ENCODE measurements around the gene LAMC2.
"Not testable (repeated sequence)": the region's sequence is repeated elsewhere in the genome, so short reads cannot be mapped to it uniquely, and the experiment has no call there.

Gene LAMC2

DNA sequence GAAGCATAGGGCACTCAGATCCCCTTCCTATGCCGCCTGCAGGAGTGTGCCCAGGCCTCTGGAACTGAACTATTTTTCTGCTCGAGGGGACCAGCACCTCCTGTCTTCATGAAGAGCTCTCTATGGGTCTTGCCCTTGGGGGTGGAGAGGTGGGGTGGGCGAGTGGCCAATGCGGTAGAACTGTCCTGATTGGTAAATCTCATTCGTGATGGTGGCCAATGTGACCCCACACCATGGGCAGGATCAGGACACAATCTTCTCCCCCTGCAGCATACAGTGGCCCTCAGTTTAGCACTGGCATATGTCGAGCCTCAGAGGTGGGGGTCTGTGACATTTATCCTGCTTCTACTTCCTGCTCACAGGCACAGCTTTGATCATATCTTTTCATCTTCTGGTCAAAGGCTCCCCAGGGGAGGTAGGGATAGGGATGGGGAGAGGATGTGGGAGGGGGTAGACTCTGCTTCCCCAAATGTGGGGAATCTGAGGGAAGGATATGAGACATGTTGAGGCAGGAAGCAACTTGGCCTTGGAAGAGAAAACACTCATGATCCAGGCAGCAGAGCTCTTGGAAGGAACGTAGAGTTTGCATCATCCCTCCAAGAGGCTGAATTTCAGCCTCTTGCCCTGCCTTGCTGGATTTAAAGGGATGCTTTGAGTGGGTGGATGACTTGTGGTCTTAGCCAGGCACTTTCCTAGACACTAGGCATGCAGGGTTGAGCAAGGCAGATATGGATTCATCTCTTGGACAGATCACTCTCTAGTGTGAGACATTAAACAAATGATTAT, 81.8 kb downstream of the LAMC2 start:
- DNase-seq: no peak

DNA sequence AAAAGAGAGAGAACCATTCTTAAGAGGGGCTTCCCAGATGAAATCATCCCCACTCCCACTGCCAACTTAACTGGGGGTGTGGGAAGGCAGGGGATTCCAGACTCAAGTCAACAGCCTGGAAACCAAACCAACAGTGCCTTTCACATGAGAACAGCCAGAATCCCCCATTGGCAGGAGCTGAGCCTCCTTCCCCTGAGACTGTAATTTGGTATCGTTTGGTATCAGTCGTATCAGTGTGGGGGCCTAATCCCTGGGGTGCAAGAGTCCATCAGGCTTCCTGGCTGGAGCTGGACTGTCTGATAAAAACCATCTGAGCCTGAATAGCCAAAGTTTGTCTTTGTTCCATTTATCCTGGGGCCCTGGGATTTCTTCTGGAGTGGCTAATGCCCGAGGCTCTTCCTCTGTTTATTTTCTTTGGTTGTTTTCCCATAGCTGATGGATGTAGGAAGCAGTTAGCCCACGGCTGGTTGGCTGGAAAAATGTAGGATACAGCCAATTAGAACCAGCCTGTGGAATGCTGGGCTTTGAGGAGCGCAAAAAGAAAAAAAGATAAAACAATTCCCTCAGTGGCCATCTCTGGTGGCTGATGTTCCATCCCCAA, 84.6 kb downstream of the LAMC2 start:
- peak; percentile 64 for DNase-seq

DNA sequence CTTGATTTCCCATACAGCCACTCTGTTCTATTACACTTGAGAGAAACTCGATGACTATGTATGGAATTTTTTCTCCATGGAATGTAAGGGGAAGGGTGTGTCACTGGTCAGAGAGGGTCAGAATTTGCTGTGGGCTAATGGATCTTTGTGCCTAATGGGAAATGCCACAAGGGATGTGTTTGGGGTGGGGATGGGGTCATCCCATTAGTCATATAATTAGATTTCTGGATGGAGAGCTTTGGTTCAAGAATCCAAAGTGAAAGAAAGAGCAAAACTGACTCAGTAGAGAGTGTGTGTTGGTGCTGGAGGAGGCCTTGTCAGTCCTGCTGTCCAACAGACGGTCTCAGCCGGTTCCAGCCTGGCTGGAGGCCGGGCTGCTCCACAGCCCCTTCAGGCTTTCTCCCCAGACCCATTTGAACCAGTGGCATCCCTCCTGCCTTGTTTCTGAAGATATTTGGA, 86.4 kb downstream of the LAMC2 start:
- peak; percentile 93 for DNase-seq

DNA sequence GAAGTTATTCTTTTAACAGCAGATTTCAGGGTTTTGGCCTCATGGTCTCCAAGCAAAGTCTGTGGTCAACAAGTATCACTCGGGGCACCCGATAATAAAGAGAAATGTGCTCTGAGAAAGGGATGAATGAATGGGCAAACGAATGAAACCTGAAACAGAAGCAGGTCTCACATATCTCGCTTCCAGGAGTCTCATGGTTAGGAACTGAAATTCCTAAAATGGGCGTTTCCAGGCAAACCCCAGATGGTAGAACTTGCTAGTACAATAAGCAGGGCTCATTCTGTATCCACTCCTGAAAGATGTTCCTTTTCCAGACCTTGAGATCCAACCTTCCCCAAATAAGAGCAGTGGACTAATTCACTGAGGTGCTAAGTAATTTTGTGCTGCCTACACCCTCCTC, 87.2 kb downstream of the LAMC2 start:
- no peak for DNase-seq

DNA sequence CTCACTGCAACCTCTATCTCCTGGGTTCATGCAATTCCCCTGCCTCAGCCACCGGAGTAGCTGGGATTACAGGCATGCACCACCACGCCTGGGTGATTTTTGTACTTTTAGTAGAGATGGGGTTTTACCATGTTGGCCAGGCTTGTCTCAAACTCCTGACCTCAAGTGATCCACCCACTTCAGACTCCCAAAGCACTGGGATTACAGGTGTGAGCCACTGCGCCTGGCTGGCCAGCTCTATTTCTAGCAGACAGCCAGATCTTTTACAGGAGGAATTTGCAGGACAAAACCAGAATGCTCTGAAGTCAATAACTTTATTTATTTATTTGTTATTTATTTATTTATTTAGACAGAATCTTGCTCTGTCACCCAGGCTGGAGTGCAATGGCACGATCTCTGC, 87.9 kb downstream of the LAMC2 start:
- DNase-seq: not testable (repeated sequence)

DNA sequence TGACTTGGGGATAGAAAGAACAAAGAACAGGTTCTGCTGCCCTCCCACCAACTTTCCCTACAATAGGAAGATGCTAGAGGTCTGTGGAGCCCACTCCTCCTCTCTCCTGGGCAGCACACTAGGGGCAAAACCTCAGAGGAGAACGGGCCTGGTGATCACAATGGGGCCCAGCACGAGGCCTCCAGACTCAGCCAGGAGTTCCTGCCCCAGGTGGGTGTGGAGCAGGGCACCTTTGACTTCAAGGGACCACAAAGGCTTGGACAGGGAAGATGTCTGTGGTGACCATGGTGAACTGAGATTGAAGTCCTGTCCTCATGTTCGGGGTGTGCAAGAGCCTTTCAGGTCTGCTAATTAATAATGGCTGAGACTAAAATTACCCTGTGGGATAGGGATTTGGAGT, 88.8 kb downstream of the LAMC2 start:
- no peak for DNase-seq

DNA sequence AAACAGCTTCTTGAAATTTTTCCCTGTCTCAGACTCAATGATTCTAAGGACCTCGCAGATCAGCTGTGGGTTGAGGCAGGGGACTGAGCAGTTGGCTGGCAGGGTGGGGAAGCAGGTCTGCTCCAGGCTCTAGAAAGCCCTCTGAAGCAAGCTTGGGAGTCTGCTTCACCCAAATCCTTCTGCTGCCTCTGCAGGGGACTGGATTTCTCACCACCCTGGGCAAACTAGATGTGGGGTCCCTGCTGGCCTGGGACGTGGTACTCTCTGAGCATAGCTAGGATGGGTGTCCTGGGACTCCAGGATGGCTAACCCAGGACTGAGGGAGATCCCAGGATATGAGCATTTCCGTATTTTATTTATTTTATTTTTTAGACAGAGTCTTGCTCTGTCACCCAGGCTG, 89.3 kb downstream of the LAMC2 start:
- peak; percentile 31 for DNase-seq

DNA sequence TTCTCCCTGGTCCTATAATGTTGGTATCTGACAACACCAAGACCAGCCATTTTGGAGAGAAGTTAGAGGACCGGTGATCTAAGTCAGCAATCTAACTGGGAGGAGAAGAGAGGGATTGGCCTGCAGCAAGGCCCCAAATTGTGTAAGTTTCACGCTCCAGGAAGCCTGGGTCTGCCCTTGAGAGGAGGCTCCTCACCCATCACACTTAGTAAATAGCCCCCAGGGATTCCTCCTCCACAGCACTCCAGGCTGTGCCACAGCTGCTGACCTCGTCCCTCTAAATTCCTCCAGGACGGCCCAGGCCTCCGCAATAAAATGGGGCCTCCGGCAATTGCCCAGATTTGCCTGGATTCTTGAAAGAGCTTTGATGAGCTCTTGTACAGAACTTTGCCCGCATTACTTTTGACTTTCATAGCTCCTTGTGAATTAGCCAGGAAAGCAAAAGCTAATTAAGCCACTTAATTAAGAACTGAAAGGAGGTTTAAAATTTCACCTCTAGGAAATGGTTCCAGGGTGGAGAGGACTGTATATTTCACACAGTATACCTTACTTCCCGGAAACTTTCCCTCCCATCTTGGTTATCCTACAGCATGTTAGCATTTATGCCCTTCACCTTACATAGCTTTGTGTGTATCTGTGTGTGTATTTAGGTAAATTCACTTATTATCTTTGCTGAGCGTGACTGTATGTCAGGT, 90.5 kb downstream of the LAMC2 start:
- DNase-seq: peak; percentile 97

DNA sequence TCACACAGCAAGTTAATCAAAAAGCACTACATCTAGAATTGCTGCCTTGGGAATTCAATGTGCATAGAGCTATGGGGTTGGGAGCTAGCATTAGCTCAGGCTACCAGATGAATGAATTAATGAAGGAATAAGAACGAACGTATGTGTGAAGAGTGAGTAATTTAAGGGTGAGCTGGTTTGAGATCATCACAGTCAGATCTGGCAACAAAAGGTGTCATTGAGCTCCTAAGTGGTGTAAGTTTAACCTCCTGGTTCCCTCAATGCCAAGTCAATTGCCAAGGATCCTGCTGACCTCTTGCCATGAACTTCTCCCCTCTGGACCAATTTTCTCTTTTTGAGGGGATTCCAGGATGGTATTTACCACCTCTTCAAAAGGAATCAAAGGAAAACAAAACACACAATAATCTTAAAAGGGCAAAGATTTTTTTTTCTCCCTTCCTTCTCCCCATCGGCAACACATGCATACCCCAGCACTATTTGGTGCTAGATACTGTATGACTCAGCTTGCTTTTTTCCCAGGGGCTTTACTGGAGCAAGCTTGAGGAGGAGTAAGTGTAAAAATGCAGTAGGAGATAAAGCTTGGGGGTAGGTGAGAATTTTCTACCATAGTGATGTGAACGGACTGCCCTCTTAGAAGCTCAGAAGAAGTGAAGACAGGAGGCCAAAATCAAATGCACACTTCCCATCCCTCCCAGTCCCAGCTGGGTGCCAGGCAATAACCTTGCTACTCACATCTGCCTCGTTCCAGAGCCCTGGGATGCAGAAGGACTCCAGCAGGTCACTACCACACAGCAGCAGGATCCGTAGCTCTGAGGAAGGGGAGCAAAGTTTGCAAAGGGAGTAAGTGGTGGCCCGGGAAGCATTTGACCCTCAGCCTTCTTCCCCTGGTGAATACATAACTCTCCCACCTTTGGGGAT, 92.0 kb downstream of the LAMC2 start:
- peak; percentile 64 for DNase-seq

DNA sequence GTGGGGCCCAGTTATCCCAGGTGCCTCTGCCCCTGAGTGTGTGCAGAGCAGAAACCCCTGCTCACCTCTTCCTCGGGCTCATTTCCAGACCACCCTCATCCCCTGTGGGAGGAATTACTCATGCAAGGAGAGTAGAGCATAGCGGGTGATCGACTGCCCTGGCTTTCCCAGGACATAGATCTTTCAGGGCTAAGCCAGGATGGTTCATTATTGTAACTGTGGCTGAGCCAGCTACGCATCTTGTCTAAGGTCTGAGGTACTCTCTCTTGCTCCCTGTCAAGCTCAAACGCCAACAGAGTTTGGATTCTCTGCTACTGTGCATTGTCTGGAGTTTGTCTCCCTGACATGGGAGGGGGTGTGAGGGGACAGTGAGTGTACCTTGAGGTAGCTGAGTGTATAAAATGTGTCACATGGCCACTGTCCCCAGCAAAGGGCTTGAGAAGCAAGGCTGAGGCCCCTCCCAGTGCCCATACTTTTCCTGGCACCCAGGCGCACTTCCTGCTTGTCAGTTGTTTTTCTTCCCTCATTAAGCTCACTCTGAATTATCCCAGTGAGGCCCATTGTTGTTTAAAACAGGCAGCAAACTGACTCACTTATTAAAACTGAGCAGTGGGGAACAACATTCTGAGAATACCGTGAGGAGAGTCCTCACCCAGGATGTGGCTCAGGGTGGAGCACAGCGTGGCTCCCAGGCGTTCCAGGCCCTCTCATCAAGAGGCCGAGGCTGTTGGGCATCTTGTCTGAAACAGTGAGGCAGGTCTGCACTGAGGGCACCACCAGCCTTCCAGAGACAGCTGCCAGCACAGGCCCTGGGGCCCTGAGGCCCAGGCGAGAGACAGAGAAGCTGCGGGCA, 92.9 kb downstream of the LAMC2 start:
- DNase-seq: peak; percentile 83

DNA sequence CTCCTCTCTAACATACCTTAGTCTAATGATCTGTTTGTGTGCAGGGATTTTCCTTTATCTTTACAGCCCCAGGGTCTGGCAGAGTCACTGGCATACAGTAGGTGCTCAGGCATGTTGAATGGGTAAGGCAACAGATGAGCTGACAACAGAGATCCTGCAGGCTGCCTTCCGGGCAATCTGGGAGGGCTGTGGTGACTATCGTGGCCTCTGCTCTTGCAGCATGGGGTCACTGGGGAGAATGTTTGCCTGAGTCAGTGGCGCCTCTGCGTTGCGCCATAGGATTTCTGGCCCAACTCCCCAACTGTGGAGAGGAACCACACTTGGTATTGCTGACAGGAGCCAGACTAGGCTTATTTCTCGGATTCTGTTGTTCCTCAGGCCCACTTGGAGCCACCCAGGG, 93.8 kb downstream of the LAMC2 start:
- DNase-seq: peak; percentile 86

DNA sequence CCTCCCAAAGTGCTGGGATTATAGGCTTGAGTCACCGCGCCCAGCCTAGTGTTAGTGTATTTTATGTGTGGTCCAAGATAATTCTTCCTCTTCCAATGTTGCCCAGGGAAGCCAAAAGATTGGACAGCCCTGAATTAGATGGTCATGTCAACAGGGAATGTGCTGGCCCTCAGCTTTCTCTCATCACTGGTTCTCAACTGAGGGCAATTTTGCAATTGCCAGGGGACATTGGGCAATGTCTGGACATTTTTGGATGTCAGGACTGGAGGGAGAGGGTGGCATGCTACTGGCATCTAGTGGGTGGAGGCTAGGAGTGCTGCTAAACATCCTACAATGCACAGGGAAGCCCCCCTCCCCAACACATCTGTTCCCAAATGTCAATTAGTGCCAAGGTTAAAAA, 95.0 kb downstream of the LAMC2 start:
- no peak for DNase-seq

DNA sequence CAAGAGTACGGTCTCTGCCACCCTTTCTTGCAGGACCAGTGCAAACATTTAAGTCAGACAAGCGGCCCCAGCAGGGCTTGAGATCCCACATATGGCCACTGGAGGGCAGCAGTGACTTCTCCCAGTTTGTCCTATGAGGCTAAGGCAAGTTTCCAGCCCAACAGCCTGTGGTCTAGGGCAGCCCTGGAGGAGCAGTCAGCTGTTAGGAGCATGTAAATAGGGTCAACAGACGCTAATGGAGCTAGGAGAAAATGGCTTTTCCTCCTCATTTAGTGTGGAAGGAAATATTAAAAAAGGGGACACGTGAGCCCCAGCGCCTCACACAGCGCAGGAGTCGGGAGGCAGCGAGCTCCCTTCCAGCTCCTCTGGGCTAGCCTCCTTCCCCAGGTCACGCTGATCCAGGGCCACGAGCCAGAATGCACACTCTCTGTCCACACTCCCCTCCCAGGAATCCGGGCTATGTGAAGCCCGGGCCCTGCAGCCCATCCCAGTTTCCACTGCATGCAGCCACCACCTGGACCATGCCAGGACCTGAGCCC, 95.6 kb downstream of the LAMC2 start:
- peak; percentile 98 for DNase-seq

DNA sequence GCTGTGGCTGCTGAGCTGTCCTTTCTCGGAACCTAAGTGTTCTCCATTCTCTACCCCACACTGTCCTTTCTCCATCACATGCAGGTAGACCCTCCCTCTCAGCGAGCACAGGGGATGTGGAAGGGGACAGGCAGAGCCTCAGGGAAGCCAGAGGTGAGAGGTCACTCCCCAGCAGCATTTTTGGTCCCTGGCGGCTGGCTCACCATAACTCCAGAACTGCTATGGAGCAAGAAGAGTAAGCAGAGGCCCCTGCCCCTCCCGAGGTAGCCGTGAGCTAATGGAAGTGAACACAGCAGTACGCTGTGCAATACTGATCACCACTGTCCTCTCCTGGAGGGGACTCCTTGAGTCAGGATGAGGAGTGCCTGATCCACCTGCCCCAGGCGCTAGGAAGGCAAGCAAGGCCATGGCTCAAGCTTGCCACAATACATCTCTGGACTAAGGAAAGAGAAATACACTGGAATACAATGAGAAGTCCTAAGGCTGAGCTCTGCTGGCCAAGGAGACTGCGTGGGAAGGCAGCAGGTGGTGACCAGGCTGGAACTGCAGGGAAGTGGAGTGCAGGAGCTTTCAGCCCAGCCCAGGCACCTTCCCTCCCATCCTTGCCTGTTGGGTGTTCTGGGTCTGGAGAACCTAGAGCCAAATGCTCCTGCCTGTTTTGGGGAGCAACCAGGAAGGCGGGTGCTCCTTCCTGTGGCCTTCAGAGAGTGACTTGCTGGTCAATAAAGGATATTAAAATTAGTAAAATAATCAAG, 96.2 kb downstream of the LAMC2 start:
- no peak for DNase-seq

DNA sequence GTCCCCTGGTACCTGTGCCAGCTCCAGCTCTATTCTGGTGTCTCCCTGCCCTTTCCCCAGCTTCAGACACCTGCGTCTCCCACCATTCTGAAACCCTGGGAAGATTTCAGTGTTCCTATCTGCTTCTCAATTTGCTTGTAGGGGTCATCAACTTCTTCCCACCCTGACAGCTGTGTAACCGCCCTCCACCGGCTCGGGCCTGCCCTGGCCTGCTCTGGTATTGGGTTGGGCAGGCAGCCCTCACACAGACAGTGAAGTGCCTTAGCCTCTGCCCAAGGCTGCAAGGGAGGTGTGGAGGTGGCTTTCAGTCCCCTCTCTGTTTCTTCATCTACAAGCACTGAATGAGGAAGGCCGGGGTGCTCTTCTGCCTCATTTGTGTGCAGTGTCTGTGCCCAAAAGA, 97.2 kb downstream of the LAMC2 start:
- no peak for DNase-seq

DNA sequence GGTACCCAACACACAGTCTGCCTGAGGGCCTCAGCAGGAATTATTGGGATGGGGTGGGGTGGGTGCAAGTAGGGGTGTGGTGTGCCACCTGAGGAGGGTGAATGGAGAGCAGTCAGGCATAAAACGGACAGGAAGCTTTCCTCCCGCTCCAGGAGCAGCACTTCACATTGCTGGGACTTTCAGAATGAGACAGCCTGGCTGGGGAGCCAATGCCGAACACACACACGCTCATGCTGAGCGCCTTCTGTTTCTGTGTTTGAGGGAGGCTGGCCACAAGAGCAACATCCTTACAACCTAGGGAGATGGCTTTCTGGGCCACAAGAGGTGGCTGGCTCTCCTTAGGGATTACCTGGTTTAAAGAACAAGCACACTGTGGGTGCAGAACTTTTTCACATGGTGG, 98.0 kb downstream of the LAMC2 start:
- no peak for DNase-seq

DNA sequence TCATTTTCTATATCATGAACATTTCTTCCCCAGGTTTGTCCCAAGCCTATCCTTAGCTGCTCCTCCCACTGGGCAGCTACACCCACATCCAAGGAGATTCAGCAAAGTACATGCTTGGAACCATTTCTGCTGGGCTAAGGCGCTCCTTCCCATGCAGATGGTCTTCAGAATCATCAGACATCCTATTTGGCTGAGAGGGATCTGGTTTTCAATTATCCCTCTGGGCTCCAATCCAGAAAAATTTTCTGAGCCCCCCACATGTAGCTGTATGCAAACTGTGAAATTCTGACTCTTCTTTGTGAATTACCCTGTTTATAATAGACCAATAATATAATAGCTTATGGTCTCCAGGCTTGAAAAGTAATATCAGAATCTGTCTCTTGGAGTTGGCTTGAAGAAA, 99.2 kb downstream of the LAMC2 start:
- no peak for DNase-seq

DNA sequence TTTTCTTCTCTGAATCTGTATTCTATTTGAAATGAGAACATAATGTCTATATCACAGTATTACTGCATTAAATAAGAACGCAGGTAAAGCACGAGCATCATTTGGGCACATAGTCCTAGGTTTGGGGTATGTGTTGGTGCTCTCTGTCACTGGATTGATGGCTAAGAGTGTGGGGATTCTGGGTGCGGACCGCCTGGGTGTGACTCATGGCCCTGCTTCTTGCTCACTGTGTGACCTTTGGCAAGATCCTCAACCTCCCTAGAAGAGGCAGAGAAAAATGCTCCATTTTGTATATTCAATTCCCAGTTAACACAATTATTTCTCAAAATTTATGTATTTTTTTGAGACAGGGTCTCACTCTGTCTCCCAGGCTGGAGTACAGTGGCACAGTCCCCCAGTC, 99.7 kb downstream of the LAMC2 start:
- no peak for DNase-seq

DNA sequence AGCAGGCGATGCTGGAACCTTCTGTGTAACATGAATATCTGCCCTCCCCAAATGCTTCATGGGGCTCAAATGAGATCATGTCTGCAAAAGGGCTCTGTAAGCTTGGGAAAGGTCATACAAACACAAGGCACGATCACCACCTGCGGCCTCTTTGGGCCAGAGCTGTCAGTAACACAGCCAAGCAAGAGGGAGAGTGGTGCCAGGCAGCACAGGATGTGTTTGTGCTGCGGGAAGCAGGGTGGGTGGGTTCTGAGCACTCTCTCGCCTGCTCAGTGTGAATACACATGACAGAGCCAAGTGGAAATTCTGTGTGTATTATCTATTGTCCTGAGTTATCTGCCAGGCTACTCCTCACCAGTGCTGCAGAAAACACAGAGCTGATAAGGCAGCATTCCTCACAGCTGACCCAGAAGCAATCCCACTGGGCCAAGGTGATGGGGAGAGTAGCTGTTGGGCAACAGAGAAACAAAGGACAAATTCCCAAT, 101.2 kb downstream of the LAMC2 start:
- peak; percentile 79 for DNase-seq

DNA sequence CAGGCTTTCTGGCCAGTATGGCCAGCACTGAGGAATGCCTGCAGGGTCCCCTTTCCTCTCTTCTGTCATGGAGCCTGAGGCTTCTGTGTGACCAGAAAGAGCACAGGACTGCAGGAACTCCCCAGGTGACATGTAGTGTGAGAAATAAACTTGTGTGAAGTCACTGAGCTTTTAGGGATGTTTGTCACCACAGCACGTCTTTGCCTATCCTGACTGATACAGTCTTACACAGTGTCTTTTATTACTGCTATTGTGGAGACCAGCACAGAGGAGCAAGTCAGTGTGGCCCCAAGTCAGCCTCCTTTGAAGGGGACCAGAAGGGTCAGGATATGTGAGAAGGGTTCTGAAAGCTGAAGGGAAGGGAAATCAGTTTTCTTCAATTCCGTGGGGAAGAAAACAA, 102.5 kb downstream of the LAMC2 start:
- DNase-seq: no peak

DNA sequence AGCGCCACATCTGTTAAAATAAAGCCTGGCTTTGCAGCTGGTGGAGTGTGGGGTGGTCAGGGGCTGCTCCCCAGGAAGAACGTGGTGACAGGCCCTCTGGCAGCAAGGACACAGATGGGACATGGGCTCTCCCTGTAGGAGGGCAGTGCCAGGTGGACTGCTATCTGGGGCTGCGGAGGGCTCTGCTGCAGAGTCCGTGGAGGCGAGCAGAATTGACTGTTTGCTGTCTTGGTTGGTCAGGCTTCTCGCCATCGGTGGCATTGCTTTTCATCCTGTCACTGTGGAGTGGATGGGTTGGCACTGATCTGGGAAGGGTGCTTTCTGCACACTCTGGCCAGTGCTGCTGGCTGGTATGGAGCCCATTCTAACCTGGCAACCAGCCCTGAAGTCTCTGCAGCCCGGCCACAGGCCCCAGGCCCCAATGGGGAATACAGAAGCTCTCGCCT, 103.0 kb downstream of the LAMC2 start:
- no peak for DNase-seq

Measured in islet precursor cell (in vitro differentiated cells).